Right lobe of liver (tissue), 6 donors: ENCODE measurements around the gene WFDC9. TPM values are rescaled to one million over a fixed set of nuclear protein-coding genes. Genes with fewer than 3 reads are reported as not detected.
"Not testable (repeated sequence)": the region's sequence is repeated elsewhere in the genome, so short reads cannot be mapped to it uniquely, and the experiment has no call there.

Source experiments
- ATAC-seq, 4 donors: fragments of 200-7000 bp; cut with Tn5 transposase; one replicate each; pipeline ENCODE4 v1.9.1; 2020; ENCODE audit warnings: mild to moderate bottlenecking in 4 of 4, moderate library complexity in 4 of 4
- DNase-seq, 3 donors: peaks; one replicate each; pipeline ENCODE4 v3.0.0-alpha.2; 2020
- H3K27ac ChIP-seq, 3 donors: fragments of 200-600 bp; one replicate each; pipeline ENCODE4 v1.8.0; 2022
- H3K27me3 ChIP-seq, 2 donors: fragments of 200-600 bp; one replicate each; pipeline ENCODE4 v1.8.0; 2022
- H3K36me3 ChIP-seq, 4 donors: fragments of 200-600 bp; sonication (generic) in 1 of 4; one replicate each; pipeline versions ENCODE4 v1.5.1 to v1.8.0; 2017 to 2022; ENCODE audit warnings: control low read depth in 1 of 4
- H3K4me1 ChIP-seq, 4 donors: fragments of 200-600 bp; sonication (generic) in 1 of 4; one replicate each; pipeline versions ENCODE4 v1.5.1 to v1.8.0; 2017 to 2022; ENCODE audit warnings: control low read depth in 1 of 4
- H3K4me3 ChIP-seq, 3 donors: fragments of 200-600 bp; one replicate each; pipeline ENCODE4 v1.8.0; 2022
- H3K9me3 ChIP-seq, 4 donors: fragments of 200-600 bp; sonication (generic) in 1 of 4; one replicate each; pipeline versions ENCODE4 v1.5.1 to v1.8.0; 2017 to 2022; ENCODE audit warnings: control low read depth in 1 of 4
- POLR2A ChIP-seq: fragments of 450-650 bp; IDR thresholded peaks from one replicate; pipeline ENCODE4 v1.6.1; 2017; ENCODE audit warnings: antibody characterized with exemption, mild to moderate bottlenecking
- WGBS: methylation state at CpG from one replicate; pipeline ENCODE4 v1.1.6; 2018; ENCODE audit warnings: low coverage, low lambda C conversion rate; ENCODE audit not compliant: insufficient coverage; ENCODE audit errors: missing lambda C conversion rate; 5-methylcytosine and 5-hydroxymethylcytosine counted together
- intact Hi-C, 2 donors: fragments of 100-400 bp; cut with DNase I; formaldehyde crosslinking; loops; one replicate each; pipeline versions ENCODE4 v1.11.2 to v1.14.1; 2022
- total RNA-seq, 6 experiments: library from RNA; depleted of rRNA in 2 of 6; stranded (reverse); fragments of >200 nt in 2 of 6; fragmentation: NEBNext Ultra II Directional in 3 of 6; extraction: Animal tissue kit (Norgen Biotek cat#: 25700) in 3 of 6; gene quantifications; one replicate each; pipeline versions ENCODE4 v1.1.0 to v1.2.4, GENCODE V29; 2016 to 2023
- TF ChIP-seq, protein P1 (sequence below), 4 donors: fragments of 200-600 bp in 3 of 4; fragments of 450-650 bp in 1 of 4; IDR thresholded peaks; one replicate each; pipeline versions ENCODE4 v1.5.1 to v1.8.0; 2016 to 2022; ENCODE audit warnings: antibody characterized with exemption in 4 of 4, mild to moderate bottlenecking in 2 of 4
- donor health status: DM: no; HTN: yes; CAD: no.
- donor health status: DM: no; HTN: no; CAD: no.
- donor health status: DM: no; HTN: no; CAD: no.
- donor health status: DM: no; HTN: yes; CAD: no.
- donor health status: DM: no; HTN: yes; CAD: no.

Gene WFDC9
- total RNA-seq, 6 experiments from 2014 or later = not detected

DNA sequence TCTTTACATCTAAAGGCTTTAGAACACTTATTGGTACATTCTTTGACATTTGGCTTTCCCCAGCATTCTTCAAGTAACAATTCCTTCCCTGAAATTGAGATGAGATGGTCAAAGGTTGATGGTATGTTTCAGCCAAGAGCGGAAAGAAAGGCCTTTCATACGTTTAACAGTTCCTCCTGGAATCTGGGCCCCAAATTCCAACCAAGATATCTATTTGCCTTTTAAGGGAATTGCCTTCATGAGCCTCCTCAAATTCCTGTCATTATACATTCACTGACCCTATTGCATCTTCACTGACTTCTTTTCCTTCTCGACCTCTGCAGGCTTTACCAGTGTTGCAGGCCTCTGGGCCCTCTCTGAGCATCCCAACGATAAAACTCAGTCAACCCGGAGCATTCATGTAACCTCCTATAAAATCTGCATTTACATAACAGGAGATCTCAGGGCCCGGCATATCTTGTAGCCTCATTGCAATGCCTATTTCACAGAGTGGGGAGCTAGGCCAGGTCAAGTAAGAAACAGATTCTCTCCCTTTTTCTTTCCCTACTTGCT, 18.3 kb upstream of the WFDC9 start:
- intact Hi-C loops = no loop called here
- no peaks in the 10 kb centered on the region for H3K9me3 ChIP-seq
- DNase-seq = no peak
- WGBS = 71% methylated on average over 6 of the region's 6 CpGs
- no peak overlapping the region for H3K27ac ChIP-seq
- no peak for TF ChIP-seq POLR2A
- no peaks in the 10 kb centered on the region for H3K4me1 ChIP-seq
- H3K36me3 ChIP-seq = no peaks in the 10 kb centered on the region
- no peak overlapping the region for H3K4me3 ChIP-seq
- no peaks in the 10 kb centered on the region for H3K27me3 ChIP-seq
- no peak for ATAC-seq

DNA sequence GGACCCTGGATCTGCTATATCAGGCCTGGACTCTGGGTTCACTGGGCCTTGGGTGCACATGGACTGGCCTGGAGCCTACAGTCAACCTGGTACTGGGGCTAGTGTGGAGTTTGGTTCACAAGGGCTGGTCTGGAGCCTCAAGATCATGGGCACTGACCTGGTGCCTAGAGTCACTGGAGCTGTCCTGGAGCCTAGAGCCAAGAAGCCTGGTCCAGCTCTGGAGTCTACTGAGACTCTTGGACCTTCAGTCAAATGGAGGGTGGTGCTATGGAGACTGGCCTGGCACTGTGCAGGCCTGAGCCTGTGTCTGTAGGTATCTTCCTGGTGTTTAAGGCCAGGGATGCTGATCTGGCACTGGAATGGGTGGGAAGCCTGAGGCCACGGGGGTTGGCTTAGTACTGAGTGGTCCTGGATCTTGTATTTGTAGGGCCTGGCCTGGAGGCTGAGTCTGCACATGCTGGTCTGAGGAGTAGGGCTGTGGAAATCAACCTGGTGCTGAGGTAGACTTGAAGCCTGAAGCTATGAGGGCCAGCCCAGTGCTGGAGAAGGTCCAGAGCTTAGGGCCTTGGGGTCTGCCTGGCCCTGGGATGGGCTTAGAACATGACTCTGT, 16.5 kb upstream of the WFDC9 start:
- WGBS = 80% methylated on average over 1 of the region's 1 CpG
- Histone ChIP-seq H3K27me3 (no peaks in the 10 kb centered on the region), H3K27ac (no peak overlapping the region), H3K4me1 (no peaks in the 10 kb centered on the region), H3K36me3 (no peaks in the 10 kb centered on the region), H3K4me3 (no peak overlapping the region), H3K9me3 (no peaks in the 10 kb centered on the region)
- TF ChIP-seq, protein P1, sequence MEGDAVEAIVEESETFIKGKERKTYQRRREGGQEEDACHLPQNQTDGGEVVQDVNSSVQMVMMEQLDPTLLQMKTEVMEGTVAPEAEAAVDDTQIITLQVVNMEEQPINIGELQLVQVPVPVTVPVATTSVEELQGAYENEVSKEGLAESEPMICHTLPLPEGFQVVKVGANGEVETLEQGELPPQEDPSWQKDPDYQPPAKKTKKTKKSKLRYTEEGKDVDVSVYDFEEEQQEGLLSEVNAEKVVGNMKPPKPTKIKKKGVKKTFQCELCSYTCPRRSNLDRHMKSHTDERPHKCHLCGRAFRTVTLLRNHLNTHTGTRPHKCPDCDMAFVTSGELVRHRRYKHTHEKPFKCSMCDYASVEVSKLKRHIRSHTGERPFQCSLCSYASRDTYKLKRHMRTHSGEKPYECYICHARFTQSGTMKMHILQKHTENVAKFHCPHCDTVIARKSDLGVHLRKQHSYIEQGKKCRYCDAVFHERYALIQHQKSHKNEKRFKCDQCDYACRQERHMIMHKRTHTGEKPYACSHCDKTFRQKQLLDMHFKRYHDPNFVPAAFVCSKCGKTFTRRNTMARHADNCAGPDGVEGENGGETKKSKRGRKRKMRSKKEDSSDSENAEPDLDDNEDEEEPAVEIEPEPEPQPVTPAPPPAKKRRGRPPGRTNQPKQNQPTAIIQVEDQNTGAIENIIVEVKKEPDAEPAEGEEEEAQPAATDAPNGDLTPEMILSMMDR (IDR thresholded peaks at IDR 0.05) = no peak
- no peak for TF ChIP-seq POLR2A
- DNase-seq = no peak
- intact Hi-C loops = no loop called here
- ATAC-seq = peak in 1 of 4 donors; percentile 30

DNA sequence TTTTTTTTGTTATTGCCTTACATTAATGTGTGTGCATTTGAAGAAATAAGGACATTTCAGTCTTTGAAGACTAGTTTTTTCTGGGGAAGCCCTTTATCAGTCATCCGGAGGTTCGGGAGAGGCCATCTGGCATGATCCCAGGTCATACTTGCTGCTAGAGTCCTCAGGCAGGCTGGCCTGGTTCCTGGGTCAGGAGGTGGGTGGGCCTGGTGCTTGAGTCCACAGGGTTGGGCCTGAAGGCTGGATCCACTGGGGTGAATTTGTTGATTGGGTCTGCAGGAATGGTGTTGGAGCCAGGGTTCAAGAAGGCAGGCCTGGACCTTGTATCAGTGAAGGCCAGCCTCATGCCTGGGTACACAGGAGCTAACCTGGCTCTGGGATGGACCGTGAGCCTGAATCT, 15.8 kb upstream of the WFDC9 start:
- H3K27me3 ChIP-seq = no peaks in the 10 kb centered on the region
- H3K27ac ChIP-seq = no peak overlapping the region
- H3K36me3 ChIP-seq = no peaks in the 10 kb centered on the region
- DNase-seq = no peak
- TF ChIP-seq POLR2A = no peak
- TF ChIP-seq, protein P1 (IDR thresholded peaks at IDR 0.05) = no peak
- WGBS = 37% methylated on average over 2 of the region's 3 CpGs
- no peak for ATAC-seq
- H3K4me1 ChIP-seq = no peaks in the 10 kb centered on the region
- H3K4me3 ChIP-seq = no peak overlapping the region
- H3K9me3 ChIP-seq = no peaks in the 10 kb centered on the region
- intact Hi-C loops = no loop called here

DNA sequence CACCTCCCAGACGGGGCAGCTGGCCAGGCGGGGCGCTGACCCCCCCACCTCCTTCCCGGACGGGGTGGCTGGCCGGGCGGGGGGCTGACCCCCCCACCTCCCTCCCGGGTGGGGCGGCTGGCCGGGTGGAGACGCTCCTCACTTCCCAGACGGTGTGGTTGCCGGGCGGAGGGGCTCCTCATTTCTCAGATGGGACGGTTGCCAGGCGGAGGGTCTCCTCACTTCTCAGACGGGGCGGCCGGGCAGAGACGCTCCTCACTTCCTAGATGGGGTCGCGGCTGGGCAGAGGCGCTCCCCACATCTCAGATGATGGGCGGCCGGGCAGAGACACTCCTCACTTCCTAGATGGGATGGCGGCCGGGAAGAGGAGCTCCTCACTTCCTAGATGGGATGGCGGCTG, 14.8 kb upstream of the WFDC9 start:
- H3K4me3 ChIP-seq, H3K36me3 ChIP-seq, H3K27ac ChIP-seq, H3K27me3 ChIP-seq, ATAC-seq, DNase-seq, H3K9me3 ChIP-seq, H3K4me1 ChIP-seq, intact Hi-C loops: not testable (repeated sequence)
- no CpG with 5 or more reads among the region's 28 CpGs for WGBS

DNA sequence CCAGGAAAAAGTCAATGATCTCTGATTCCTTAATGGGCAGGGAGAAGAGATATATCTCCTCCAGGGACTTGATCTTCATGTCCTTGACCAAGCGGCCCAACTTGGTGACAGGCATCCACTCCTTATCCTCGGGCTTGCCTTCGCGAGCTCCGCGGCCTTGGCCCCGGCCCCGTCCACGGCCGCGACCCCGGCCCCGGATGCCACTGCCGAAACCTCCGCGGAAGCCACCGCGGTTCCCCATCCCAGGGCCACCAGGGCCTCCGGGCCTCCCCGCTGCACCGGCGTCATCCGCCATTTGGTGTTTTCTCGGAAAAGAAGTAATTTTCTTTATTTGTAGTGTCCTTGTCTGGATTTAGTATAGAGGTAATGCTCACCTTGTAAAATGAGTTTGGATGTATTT, 10.0 kb upstream of the WFDC9 start:
- DNase-seq, H3K27ac ChIP-seq, H3K4me1 ChIP-seq, H3K9me3 ChIP-seq, ATAC-seq, intact Hi-C loops, H3K4me3 ChIP-seq, H3K36me3 ChIP-seq, H3K27me3 ChIP-seq: not testable (repeated sequence)
- WGBS = 80% methylated on average over 2 of the region's 24 CpGs

DNA sequence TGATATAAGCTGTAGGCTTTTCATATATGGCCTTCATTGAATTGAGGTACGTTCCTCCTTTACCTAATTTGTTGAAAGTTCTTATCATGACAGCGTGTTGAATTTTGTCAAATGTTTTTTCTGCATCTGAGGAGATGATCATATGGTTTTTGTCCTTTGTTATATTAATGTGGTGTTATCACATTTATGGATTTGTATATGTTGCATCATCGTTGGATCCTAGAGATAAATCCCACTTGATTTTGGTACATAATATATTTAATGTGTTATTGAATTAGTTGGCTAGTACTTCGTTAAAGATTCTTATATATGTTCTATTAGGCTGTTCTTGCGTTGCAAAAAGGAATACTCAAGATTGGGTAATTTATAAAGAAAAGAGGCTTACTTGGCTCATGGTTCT, 8.6 kb upstream of the WFDC9 start:
- no peak overlapping the region for H3K4me3 ChIP-seq
- intact Hi-C loops = no loop called here

More for the DNA sequence above, 8.6 kb upstream of the WFDC9 start:
- H3K27me3 ChIP-seq = no peaks in the 10 kb centered on the region
- H3K36me3 ChIP-seq = no peaks in the 10 kb centered on the region
- H3K4me1 ChIP-seq = no peaks in the 10 kb centered on the region
- DNase-seq (no peak), ATAC-seq (no peak)
- 68% methylated on average over 5 of the region's 5 CpGs for WGBS
- no peaks in the 10 kb centered on the region for H3K9me3 ChIP-seq
- TF ChIP-seq, protein P1 (IDR thresholded peaks at IDR 0.05) = no peak
- H3K27ac ChIP-seq = no peak overlapping the region
